Left hindlimb (tissue), 1 donor: ENCODE data around the gene LANCL2.
A peak's percentile ranks its signal among the peaks of the same experiment; 100 is the strongest.
"Not testable (repeated sequence)": the region's sequence is repeated elsewhere in the genome, so short reads cannot be mapped to it uniquely, and the experiment has no call there.

Experiments used
- DNase-seq: peaks from one replicate; pipeline ENCODE4 v3.0.0-alpha.2; 2018

Gene LANCL2

GRCh38 chr7:55409482-55410225, 44.5 kb downstream of the LANCL2 start:
- no peak for DNase-seq

- DNase-seq = no peak
Observed at GRCh38 chr7:55410667-55411239, 45.6 kb downstream of the LANCL2 start.

DNA sequence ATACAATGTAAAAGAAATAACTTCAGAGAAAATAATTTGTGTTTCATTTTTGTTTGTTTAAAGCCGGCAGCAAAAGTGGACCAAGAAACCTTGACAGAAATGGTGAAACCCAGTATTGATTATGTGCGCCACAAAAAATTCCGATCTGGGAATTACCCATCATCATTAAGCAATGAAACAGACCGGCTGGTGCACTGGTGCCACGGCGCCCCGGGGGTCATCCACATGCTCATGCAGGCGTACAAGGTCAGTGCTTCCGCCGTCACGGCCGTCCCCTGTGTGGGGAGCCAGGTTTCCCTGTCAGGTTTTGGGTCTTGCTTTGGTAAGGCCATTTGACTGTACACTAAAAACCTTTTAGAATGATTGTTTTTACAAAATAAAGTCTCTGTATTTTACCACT, 46.7 kb downstream of the LANCL2 start:
- no peak for DNase-seq

DNA sequence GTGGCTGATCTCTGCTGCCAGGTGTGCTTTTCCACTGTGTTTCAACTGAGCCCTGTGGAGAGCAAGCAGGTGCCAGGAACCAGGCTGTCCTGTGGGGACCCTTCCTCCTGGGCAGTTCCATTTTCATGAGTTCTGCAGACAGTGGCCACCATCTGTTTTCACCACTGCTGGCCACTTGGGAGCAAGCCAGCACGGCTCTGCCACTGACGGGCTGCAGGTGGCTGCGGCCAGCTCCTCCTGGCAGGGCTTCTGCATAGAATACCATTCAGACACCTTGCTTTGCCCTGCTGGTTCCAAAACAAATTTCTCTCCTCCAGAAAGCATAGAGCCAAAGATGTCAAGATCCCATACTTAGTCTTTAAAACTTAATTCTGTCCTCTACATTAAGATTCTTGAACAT, 48.3 kb downstream of the LANCL2 start:
- DNase-seq = no peak

- peak; percentile 64 for DNase-seq
Observed at GRCh38 chr7:55415173-55415778, 50.1 kb downstream of the LANCL2 start.

- DNase-seq = not testable (repeated sequence)
Observed at GRCh38 chr7:55417456-55417855, 52.3 kb downstream of the LANCL2 start.

DNA sequence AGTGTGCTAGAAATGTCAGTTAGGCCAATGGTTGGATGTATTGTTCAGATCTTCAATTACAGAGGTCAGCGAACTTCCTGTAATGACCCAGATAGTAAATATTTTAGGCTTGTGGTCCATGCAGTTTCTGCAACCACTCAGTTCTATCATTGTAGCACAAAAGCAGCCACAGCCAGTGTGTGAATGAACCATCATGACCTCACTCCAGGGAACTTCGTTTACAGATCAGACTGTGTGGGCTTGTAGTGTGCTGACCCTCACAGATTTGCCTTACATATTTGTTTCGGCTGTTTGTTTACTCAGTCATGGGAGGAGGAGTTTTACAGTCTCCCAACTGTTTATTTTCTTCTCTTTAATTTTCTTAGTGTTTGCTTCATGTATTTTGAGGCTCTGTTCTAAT, 55.4 kb downstream of the LANCL2 start:
- no peak for DNase-seq

GRCh38 chr7:55423277-55423711, 58.2 kb downstream of the LANCL2 start:
- no peak for DNase-seq

DNA sequence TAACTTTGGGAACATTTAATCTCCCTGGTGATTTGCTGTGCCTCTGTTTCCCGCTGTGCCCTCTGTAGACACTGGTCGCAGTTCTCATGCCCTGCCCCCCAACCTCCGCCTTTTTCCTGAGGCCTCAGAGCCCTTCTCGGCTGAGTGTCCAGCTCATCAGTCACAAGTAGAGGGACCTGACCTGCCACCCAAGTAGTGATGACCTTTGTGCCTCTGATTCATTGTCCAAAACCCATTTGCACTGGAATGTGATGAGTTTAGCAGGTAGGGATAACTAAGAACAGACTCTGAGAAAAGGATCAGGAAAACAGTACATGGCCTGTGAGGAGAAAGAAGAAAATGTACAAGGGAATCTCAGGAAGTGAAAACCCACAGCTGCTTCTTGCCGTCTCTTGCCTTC, 58.8 kb downstream of the LANCL2 start:
- DNase-seq = no peak

- no peak for DNase-seq
Observed at GRCh38 chr7:55425141-55425752, 60.1 kb downstream of the LANCL2 start.

GRCh38 chr7:55426676-55427075, 61.5 kb downstream of the LANCL2 start:
- DNase-seq = no peak

DNA sequence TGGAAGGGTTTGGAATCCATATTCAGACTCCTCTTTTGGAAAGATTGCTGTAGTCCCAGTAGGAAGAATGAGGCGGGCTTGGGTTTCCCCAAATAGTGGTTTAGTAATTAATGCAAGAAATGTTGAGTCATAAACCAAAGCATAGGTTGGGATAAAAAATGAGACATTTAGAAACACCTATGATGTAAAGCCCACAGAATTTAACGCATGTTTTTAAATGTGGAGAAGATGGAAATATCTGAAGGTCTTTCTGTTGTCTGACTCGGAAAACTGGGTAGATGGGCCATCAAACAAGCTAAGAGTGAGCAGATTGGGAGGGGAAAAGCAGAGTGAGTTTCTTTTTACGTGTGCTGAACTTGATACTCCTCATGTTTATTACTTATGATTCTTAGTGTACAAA, 62.2 kb downstream of the LANCL2 start:
- no peak for DNase-seq

DNA sequence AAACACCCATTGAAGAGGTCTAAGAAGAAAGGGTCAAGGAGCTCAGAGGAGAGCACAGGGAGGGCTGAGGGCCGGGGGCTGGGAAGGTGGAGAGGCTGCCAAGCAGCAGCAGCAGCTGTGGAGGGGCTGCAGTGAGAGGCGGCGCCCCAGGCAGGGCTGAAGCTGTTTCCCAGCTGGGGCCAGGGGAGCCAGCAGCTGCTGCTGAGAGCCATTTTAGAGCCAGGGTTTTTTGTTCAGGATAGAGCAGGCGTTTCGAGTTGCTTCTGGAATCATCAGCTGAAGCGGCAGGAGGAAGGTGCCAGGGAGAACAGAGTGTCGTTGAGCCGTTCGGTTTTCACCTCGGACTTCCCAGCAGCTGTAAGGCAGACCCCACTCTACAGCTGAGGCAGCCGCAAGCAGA, 62.7 kb downstream of the LANCL2 start:
- DNase-seq = peak; percentile 82

GRCh38 chr7:55429835-55430499, 64.8 kb downstream of the LANCL2 start:
- no peak for DNase-seq

GRCh38 chr7:55431898-55432297, 66.8 kb downstream of the LANCL2 start:
- DNase-seq = no peak

- DNase-seq = no peak
Observed at GRCh38 chr7:55432506-55432905, 67.4 kb downstream of the LANCL2 start.

GRCh38 chr7:55432939-55433784, 68.0 kb downstream of the LANCL2 start:
- no peak for DNase-seq

DNA sequence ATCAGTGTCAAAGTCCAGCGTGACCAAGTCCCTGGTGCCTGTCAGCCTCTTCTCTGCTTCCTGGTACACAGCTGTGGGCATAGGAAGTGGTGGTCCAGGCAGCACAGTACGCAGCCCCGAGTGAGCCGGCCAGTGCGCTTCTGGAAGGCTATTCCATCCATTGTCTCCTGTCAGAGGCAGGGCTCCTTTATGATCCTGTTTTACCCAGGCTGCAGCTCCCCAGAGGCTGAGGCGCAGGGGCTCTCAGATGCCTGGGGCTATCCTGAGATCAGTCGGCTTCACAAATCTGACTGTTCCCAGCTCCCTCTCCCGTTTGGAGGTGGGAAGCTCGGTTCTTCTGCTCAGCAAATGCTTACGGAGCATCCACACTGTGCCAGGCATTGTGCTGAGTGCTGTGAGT, 70.3 kb downstream of the LANCL2 start:
- no peak for DNase-seq

GRCh38 chr7:55436457-55436856, 71.3 kb downstream of the LANCL2 start:
- no peak for DNase-seq

GRCh38 chr7:55437375-55437774, 72.2 kb downstream of the LANCL2 start:
- no peak for DNase-seq

- DNase-seq = no peak
Observed at GRCh38 chr7:55438085-55438756, 73.1 kb downstream of the LANCL2 start.
